GM19193 (cell line): ENCODE results near the gene TMC3.

ENCODE experiments used
- POLR2A ChIP-seq: IDR thresholded peaks from 4 replicates; pipeline ENCODE4 v1.6.1; 2011; ENCODE audit not compliant: insufficient read depth, insufficient read length; ENCODE audit errors: extremely low read depth

TMC3 gene

GRCh38 chr15:81361891-81362290, 12.1 kb downstream of the TMC3 start:
- no peak for TF ChIP-seq POLR2A

GRCh38 chr15:81360491-81360890, 13.5 kb downstream of the TMC3 start:
- TF ChIP-seq POLR2A = no peak

DNA sequence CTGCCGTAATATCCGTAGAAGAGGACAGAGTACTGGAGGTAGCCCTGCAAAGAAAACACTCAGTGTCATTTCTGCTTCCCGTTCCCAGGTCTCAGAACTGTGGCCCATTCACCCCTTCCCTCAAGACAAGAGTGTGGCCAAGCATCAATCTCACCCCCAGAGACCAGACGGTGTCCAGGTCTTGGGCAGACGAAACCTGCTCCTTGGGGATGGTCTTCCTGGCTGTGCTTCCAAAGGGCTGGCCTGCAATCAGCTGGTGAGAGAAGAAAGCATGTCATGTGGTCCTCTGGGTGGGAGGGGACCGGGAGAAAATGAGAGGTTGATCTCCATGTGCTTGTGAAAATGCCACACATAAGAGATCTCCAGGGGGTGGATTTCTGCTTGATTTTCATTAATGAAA, 15.8 kb downstream of the TMC3 start:
- no peak for TF ChIP-seq POLR2A

- no peak for TF ChIP-seq POLR2A
Measured at GRCh38 chr15:81357180-81357686, 16.8 kb downstream of the TMC3 start.

GRCh38 chr15:81356252-81356651, 17.8 kb downstream of the TMC3 start:
- TF ChIP-seq POLR2A = no peak

DNA sequence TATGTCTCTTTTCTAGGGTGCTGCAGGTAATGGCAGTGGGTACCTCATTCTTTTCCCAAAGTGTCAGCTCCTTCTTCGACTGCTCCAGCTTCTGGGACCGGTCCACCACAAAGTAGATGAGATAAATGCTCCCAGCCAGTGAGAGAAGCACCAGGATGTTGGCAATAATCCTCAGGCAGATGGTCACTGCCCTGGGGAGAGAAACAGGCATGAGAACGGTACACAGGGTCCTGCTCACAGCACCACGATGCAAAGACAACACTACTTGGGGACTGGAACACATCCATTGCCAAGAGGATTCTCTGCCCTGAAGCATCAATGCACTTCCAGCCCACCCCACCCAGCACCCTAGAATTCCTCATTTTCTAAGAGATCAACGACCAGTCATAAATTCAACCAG, 22.4 kb downstream of the TMC3 start:
- TF ChIP-seq POLR2A = no peak

- no peak for TF ChIP-seq POLR2A
Measured at GRCh38 chr15:81349271-81349670, 24.7 kb downstream of the TMC3 start.

DNA sequence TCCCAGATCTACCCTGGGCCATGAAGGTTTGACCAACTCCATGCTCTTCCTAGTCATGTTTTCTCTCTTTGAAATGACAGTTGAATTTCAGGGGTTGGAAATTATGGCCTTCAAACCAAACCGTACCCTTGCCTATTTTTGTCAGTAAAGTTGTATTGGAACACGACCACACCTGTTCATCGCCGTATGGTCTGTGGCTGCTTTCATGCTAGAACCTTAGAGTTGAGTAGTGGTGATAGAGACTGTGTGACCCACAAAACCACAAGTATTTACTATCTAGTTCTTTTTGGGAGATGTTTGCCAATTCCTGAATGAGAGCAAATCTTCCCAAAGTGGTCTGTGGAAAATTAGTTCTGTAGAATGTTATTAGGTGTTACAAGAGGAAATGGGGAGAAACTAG, 26.1 kb downstream of the TMC3 start:
- no peak for TF ChIP-seq POLR2A

- no peak for TF ChIP-seq POLR2A
Measured at GRCh38 chr15:81346611-81347010, 27.4 kb downstream of the TMC3 start.

- TF ChIP-seq POLR2A = no peak
Measured at GRCh38 chr15:81343371-81343770, 30.6 kb downstream of the TMC3 start.

GRCh38 chr15:81341351-81341750, 32.7 kb downstream of the TMC3 start:
- no peak for TF ChIP-seq POLR2A

DNA sequence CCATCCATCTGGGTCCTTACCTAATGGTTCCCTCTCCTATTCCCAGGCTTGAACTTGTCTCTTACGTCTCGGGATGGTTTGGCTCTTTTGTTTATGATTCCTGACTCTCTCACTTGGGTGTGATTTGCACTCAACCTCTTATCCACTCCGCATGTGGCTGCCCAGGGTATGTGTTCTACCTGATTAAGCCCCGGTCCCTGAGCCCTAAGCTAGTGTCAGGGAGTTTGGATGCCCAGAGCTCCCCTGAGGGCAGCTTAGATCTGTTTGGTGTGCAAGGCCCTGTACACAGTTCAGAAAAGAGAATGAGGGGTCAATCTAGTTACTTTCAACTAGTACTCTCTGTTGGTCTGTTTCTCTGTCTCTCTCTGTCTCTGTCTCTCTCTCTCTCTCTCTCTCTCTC, 34.2 kb downstream of the TMC3 start:
- TF ChIP-seq POLR2A = no peak

DNA sequence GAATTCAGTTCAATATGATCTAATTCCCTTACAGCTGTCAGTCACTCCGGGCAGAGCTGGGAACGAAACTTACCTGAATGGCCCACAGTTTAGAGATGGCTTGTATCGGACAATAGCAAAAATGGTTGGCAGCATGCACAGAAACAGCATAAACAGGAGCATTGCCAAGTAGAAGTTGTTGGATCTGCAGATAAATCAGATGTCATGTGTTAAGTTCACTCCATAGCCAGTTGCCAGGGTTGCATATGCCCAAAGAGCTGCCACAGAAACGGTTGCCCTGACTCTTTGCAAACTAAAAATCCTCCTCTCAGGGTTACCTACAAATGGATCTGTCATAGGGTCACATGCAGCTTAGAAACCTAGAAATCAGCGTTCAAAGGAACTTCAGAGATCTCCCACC, 34.7 kb downstream of the TMC3 start:
- no peak for TF ChIP-seq POLR2A

DNA sequence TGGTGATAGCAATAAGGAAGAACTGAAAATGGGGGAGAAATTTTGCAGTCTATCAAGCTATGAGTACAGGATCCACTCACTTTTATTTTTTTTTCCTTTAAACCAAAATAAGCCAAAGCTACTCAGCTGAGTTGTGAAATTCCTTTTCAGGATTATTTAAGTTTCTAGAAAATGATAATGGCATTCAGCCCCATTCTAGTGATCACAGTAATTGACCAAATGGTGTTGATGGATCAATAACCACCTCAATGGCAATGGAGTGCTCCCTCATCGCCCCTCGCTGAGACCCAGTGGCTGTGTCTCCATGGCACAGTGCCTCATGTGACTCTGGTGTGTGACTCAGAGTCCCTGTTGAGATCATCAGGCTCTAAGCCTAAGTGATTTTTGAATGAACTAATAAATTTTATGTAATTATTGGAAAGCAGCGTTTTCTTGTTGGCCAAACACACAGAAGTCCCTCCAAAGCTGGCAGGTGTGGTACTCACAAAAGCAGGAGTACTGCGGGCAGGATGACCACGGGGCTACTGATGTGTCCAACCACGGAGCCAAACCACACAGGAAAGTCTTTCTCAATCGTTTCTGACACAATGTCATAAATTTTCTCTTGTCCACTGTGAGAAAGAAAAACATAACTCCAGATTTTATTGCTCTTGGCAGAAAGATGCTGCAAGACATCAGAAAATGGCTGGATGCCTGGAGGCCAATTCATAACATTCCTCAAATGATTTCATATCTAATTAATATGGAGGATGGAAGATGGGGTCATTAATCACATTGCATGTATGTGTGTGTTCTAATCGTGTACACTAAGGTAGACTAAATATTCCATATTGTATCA, 35.6 kb downstream of the TMC3 start:
- no peak for TF ChIP-seq POLR2A

DNA sequence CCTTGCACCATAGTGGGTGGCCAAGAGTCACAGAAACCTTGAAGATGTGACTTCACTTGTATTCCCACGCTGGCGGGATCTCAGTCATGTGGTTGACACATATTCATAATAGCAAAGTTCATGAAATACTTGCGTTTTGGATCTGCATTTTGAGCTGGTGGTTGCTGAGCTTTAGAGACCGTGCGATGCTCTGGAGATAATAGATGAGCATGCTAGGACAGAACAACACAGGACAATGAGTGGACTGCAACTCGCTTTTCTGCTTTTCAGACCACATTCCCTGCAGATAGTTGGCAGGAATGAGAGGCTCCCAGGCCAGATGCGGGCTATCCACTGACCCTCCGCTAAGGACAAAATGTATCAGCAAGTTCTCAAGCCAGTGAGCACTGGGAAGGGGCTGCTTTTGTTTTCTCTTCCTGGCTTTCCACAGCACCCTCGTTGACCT, 36.3 kb downstream of the TMC3 start:
- no peak for TF ChIP-seq POLR2A

DNA sequence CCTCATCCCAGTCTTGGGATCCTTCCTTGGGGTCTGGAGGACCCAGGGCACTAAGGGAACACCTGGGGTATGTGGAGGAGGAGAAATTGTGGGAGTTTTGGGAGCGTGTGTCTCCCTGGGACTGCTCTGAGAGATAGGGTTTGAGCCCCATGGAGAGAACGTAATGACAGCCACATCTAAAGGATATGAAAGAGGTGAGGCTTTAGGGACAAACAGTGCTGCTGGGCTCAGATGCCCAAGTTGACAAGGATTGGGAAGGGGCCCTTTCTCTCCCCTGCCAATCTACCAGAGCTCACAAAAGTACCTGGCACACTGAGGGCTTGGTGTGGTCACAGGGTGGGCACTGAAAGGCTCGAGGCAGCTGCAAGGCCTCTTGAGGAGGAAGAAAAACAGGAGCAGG, 36.8 kb downstream of the TMC3 start:
- no peak for TF ChIP-seq POLR2A

GRCh38 chr15:81336568-81336967, 37.4 kb downstream of the TMC3 start:
- TF ChIP-seq POLR2A = no peak

DNA sequence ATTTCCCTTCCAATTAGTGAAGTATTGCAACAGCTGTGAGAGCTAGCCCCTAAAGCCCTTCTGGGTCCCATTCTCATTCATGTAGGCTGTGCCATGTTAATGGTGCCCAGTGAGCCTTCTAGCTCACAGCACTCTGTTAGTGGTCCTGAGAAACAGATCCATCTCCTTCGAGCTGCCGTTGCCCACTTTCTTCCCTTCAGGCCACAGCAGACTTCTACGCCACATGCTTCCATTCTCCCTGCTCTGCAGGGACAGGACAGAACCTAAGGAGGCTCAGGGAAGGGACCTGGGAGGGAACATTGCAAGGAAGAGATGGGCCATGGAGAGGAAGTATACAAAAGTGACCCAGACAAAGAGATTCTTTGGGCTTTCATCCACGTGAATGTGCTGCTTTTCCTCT, 38.4 kb downstream of the TMC3 start:
- TF ChIP-seq POLR2A = no peak
